GM19468 (cell line): Measurements from ENCODE around the gene HECA.
"Not testable (repeated sequence)": the region's sequence is repeated elsewhere in the genome, so short reads cannot be mapped to it uniquely, and the experiment has no call there.

ENCODE experiments used
- ATAC-seq: cut with Tn5 transposase; IDR thresholded peaks from one replicate; pipeline ENCODE4 v1.9.1; 2021; ENCODE audit warnings: mild to moderate bottlenecking, moderate library complexity, moderate number of reproducible peaks; ENCODE audit not compliant: unreplicated experiment; ENCODE audit errors: extremely low read depth

The HECA gene

DNA sequence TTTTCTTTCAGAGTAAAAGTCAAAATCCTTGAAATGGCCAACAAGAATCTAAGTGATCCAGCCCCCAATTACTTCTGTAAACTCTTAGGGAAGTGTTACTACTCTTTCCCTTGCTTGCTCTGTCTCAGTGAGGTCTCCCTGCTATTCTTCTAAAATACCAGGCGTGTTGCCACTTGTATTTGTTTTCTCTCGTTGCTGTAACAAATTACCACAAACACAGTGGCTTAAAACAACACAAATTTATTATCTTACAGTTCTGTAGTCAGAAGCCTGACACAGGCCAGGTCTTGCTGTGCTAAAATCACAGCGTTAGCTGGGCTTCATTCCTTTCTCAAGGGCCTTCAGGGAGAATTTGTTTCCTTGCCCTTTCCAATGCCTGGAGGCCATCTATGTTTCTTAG, 59.9 kb downstream of the HECA start:
- no peak for ATAC-seq

GRCh38 chr6:139198529-139199288, 63.8 kb downstream of the HECA start:
- no peak for ATAC-seq

DNA sequence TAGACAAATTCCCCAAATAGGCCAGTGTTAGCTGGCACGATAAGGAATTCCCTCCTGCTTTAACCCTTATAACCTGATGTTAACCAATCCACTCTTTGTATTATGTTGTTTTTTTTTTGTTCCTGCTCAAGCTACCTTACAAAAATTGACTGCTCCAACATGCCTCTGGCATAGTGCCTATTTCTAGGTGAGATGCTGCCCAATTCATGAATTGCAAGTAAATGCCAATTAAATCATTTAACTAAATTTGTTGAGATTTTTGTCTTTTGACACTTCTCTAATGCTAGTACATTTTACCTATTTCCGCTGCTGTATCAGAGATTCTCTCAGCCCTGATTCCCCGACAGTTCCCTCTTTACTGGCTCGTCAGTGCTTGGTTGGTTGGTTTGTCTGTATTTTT, 66.5 kb downstream of the HECA start:
- ATAC-seq: no peak

DNA sequence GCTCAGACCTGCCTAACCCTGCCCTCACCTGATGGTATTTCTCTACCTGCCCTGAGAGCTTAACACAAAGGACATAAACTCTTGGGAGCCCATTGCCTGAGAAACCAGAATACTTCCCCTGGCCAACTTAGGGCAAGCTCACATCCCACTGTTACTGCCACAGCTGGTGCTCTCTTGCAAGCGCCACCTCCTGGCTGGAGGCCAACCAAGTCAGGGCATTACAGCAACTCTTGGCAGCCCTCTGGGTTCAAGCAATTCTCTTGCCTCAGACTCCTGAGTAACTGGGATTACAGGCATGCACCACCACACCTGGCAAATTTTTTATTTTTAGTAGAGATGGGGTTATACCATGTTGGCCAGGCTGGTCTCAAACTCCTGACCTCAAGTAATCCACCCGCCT, 70.1 kb downstream of the HECA start:
- ATAC-seq: no peak

GRCh38 chr6:139205843-139206242, 71.0 kb downstream of the HECA start:
- ATAC-seq: no peak

GRCh38 chr6:139210766-139211165, 75.9 kb downstream of the HECA start:
- not testable (repeated sequence) for ATAC-seq

- ATAC-seq: not testable (repeated sequence)
Observed at GRCh38 chr6:139212460-139212859, 77.6 kb downstream of the HECA start.

- ATAC-seq: peak; percentile 100
Observed at GRCh38 chr6:139219271-139219729, 84.4 kb downstream of the HECA start.

DNA sequence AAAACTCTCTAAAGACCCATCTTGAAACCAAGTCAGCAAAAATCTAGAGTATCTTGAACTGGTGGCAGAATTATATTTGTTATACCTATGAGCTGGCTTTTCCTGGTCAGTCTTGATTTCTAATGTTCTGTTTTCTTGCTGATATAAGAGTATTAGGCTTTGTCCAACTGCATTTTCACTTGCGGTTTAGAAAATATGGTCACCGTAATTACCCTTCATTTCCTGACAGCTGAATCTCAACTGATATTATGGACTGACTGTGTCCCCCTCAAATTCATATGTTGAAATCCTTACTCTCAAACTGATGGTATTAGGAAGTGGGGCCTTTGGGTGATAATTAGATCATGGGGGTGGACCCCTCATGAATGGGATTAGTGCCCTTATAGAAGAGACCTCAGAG, 84.9 kb downstream of the HECA start:
- no peak for ATAC-seq

GRCh38 chr6:139228387-139228786, 93.5 kb downstream of the HECA start:
- not testable (repeated sequence) for ATAC-seq
